HepG2 (cell line): ENCODE measurements around the gene C14orf119. TPM values are rescaled to one million over a fixed set of nuclear protein-coding genes. Genes with fewer than 3 reads are reported as not detected.
A peak's percentile ranks its signal among the peaks of the same experiment; 100 is the strongest.

Experiments
- ATAC-seq: fragments of 200-7000 bp; cut with Tn5 transposase; 3 replicates; pipeline ENCODE4 v1.9.1; 2020; ENCODE audit warnings: mild to moderate bottlenecking, moderate library complexity
- BruUV-seq: library from RNA; stranded (reverse); fragments of 400-500 nt; replicated peaks from 2 replicates; lab custom pipeline; 2021; lab: Mats Ljungman, UMichigan
- CTCF ChIA-PET: fragments of 300-600 bp; formaldehyde crosslinking; extraction: SDS; loops from one replicate; lab custom pipeline; 2021; ENCODE audit warnings: low total read pairs, inconsistent platforms, low intra/inter-chr PET ratio; lab: Yijun Ruan, JAX
- POLR2A ChIA-PET: fragments of 350-600 bp; sonication (Branson Sonifier 250); formaldehyde crosslinking; loops from one replicate; lab custom pipeline; 2020; ENCODE audit warnings: antibody characterized with exemption, inconsistent platforms; lab: Yijun Ruan, JAX
- DNase-seq: peaks from one replicate; pipeline ENCODE4 v3.0.0-alpha.2; 2015; ENCODE audit warnings: low spot score
- FAIRE-seq: peaks from 3 replicates; lab custom pipeline; 2011; peaks lifted over from hg19 to GRCh38; lab: Jason Lieb, UNC
- H2AFZ ChIP-seq: one replicate; pipeline ENCODE4 v1.6.1; 2011; ENCODE audit warnings: low read length, inconsistent platforms
- H3K27ac ChIP-seq: fragments of 300-600 bp; 3 replicates; pipeline ENCODE4 v1.8.0; 2011; ENCODE audit warnings: mixed run types, mild to moderate bottlenecking, mixed read lengths, low read length, inconsistent platforms; ENCODE audit not compliant: insufficient read depth; ENCODE audit errors: extremely low read length
- H3K27me3 ChIP-seq, 2 experiments: fragments of 200-600 bp in 1 of 2; 2 replicates in 1 of 2; 3 replicates in 1 of 2; pipeline versions ENCODE4 v1.6.0 to v1.8.0; 2011; ENCODE audit warnings: low read length in 2 of 2, mild to moderate bottlenecking in 2 of 2, moderate library complexity in 2 of 2, inconsistent platforms in 1 of 2; ENCODE audit not compliant: insufficient read depth in 2 of 2, control insufficient read depth in 1 of 2
- H3K36me3 ChIP-seq, 2 experiments: fragments of 200-600 bp in 1 of 2; replicated peaks in 1 of 2; 2 replicates in 1 of 2; 3 replicates in 1 of 2; pipeline versions ENCODE4 v1.5.1 to v1.8.0; 2011; ENCODE audit warnings: low read length in 2 of 2, inconsistent platforms in 1 of 2; ENCODE audit not compliant: insufficient read depth in 2 of 2, control insufficient read depth in 1 of 2
- H3K4me1 ChIP-seq: 2 replicates; pipeline ENCODE4 v1.5.1; 2012; ENCODE audit warnings: low read length, inconsistent platforms; ENCODE audit not compliant: insufficient read depth
- H3K4me2 ChIP-seq: 2 replicates; pipeline ENCODE4 v1.6.0; 2011; ENCODE audit warnings: low read depth, low read length, inconsistent platforms
- H3K4me3 ChIP-seq, 3 experiments: fragments of 200-600 bp in 1 of 3; sonication (generic), shearing (Covaris generic) in 1 of 3; replicated peaks in 1 of 3; 2 replicates each; pipeline ENCODE4 v1.5.1; 2011 to 2016; ENCODE audit warnings: low read length in 3 of 3, inconsistent platforms in 2 of 3, low read depth in 2 of 3, mild to moderate bottlenecking in 2 of 3, control low read depth in 1 of 3, mixed read lengths in 1 of 3; ENCODE audit not compliant: insufficient read depth in 1 of 3
- H3K79me2 ChIP-seq: one replicate; pipeline ENCODE4 v1.6.1; 2011; ENCODE audit warnings: low read length, inconsistent platforms; ENCODE audit not compliant: insufficient read depth
- H3K9ac ChIP-seq: 2 replicates; pipeline ENCODE4 v1.6.0; 2011; ENCODE audit warnings: mild to moderate bottlenecking, low read depth, low read length, inconsistent platforms; ENCODE audit not compliant: insufficient read depth
- H3K9me3 ChIP-seq: 2 replicates; pipeline ENCODE4 v1.5.1; 2012; ENCODE audit warnings: mild to moderate bottlenecking, low read length
- H4K20me1 ChIP-seq: 2 replicates; pipeline ENCODE4 v1.6.0; 2011; ENCODE audit warnings: inconsistent platforms, mild to moderate bottlenecking, low read length, moderate library complexity; ENCODE audit not compliant: insufficient read depth
- BATF2 ChIP-seq: sonication (generic); formaldehyde crosslinking; IDR thresholded peaks from 2 replicates; pipeline ENCODE4 v1.8.0; 2022; ENCODE audit warnings: mild to moderate bottlenecking, missing genetic modification reagents, moderate library complexity
- EZH2 ChIP-seq: conservative IDR thresholded peaks from 2 replicates; pipeline ENCODE4 v1.6.1; 2012; ENCODE audit warnings: mild to moderate bottlenecking, low read depth, low read length, moderate library complexity
- HMGXB4 ChIP-seq, 2 experiments: sonication (generic) in 1 of 2; formaldehyde crosslinking in 1 of 2; IDR thresholded peaks; 2 replicates each; pipeline versions ENCODE4 v1.4.0 to v1.6.1; 2018 to 2020; ENCODE audit warnings: missing genetic modification reagents in 2 of 2, borderline replicate concordance in 1 of 2, low read depth in 1 of 2, mild to moderate bottlenecking in 1 of 2, missing biosample characterization in 1 of 2
- PATZ1 ChIP-seq: sonication (generic); formaldehyde crosslinking; IDR thresholded peaks from 2 replicates; pipeline ENCODE4 v1.4.0; 2020; ENCODE audit warnings: missing genetic modification reagents
- XRCC5 ChIP-seq: fragments of 200-400 bp; formaldehyde crosslinking; optimal IDR thresholded peaks from 2 replicates; pipeline ENCODE3; 2017; ENCODE audit warnings: mild to moderate bottlenecking, low read length
- ZBTB7A ChIP-seq: sonication (generic); formaldehyde crosslinking; IDR thresholded peaks from 2 replicates; pipeline ENCODE4 v1.8.0; 2022; ENCODE audit warnings: mild to moderate bottlenecking, missing genetic modification reagents
- ZNF44 ChIP-seq: sonication (generic); formaldehyde crosslinking; IDR thresholded peaks from 2 replicates; pipeline ENCODE4 v1.5.1; 2020; ENCODE audit warnings: mild to moderate bottlenecking, missing genetic modification reagents
- WGBS: methylation state at CpG from one replicate; pipeline ENCODE4 v1.1.6; 2017; ENCODE audit warnings: low lambda C conversion rate; 5-methylcytosine and 5-hydroxymethylcytosine counted together
- in situ Hi-C: cut with HindIII; loops from 2 replicates; pipeline ENCODE4 v1.10.0; 2017; ENCODE audit warnings: low pct_unique_long_range_greater_than_20kb; ENCODE audit not compliant: extremely low pct_ligation_motif_present
- intact Hi-C: fragments of 100-400 bp; cut with micrococcal nuclease; formaldehyde crosslinking; loops from one replicate; pipeline ENCODE4 v1.10.0; 2022; ENCODE audit not compliant: unreplicated experiment
- polyA plus RNA-seq, 8 experiments: library from polyadenylated mRNA; depleted of rRNA in 3 of 8; stranded (reverse) in 7 of 8; unstranded in 1 of 8; fragments of >200 nt; fragmentation: Illumina TruSeq in 4 of 8; extraction: Trizol in 4 of 8; gene quantifications; 2 replicates each; pipeline versions ENCODE4 v1.2.1 to v1.2.3, GENCODE V29; 2011 to 2016; ENCODE audit warnings: low read depth in 4 of 8, missing spikeins in 1 of 8, mixed read lengths in 1 of 8; ENCODE audit not compliant: insufficient read depth in 1 of 8
- total RNA-seq, 5 experiments: library from RNA; depleted of rRNA; stranded (reverse); fragments of >200 nt; fragmentation: Illumina TruSeq; extraction: Trizol; gene quantifications; 2 replicates each; pipeline ENCODE4 v1.2.3, GENCODE V29; 2016; ENCODE audit warnings: low read depth in 1 of 5

The C14orf119 gene
- total and polyA plus RNA-seq, 2 of the 13 experiments (the other 11 are each of a cell fraction or from before 2014, with no cell fraction given) = 117 to 206 TPM

- Histone ChIP-seq H3K79me2 (no peaks in the 10 kb centered on the region), H3K9me3 (no peaks in the 10 kb centered on the region), H2AFZ (no peak overlapping the region), H3K4me1 (peaks cover 43% of the 10 kb centered on the region), H3K4me2 (no peak overlapping the region), H3K9ac (no peak overlapping the region), H3K27me3 (peaks cover 52 to 97% of the 10 kb centered on the region in 2 experiments), H3K4me3 (no peak overlapping the region), H3K36me3 (no peaks in the 10 kb centered on the region), H3K27ac (no peak overlapping the region), H4K20me1 (no peaks in the 10 kb centered on the region)
- in situ Hi-C loops (no loop called here), intact Hi-C loops (no loop called here)
- ATAC-seq = peak; percentile 7
- ChIA-PET POLR2A (interaction anchor here (1.3 to 6.6 kb wide), 2 partner anchors 17 to 20 kb away, joined by 3 to 66 read pairs; partner anchors contain the start of genes ACIN1 and C14orf119), CTCF (interaction anchor here (1.1 kb wide), 1 partner anchor 46 kb away, joined by 4 read pairs; no protein-coding TSS in a partner anchor)
- WGBS = 3% methylated on average over 4 of the region's 4 CpGs
- no TSS peak for BruUV-seq
- no peak for DNase-seq
- TF ChIP-seq XRCC5 (peak; percentile 82), EZH2 (no peak), HMGXB4 (CRISPR knock-in tag; IDR thresholded peaks at IDR 0.05; ENCODE audit: borderline replicate concordance in 1 of 2, low read depth in 1 of 2) (0 out of 4 replicates have a peak, but pooled peaks of 1 of the 2 experiments have one; percentile 32), ZBTB7A (CRISPR knock-in tag) (peak; percentile 30; the same call in 1 of the 2 replicates), PATZ1 (CRISPR knock-in tag) (0 out of 2 replicates have a peak, but pooled peaks have one; percentile 17), BATF2 (CRISPR knock-in tag) (0 out of 2 replicates have a peak, but pooled peaks have one; percentile 29), ZNF44 (CRISPR knock-in tag) (no peak)
- FAIRE-seq = no peak
Observed at GRCh38 chr14:23114669-23115038, 19.3 kb downstream of the C14orf119 start.
